ENCODE data around the gene SPOCK2. TPM values are rescaled to one million over a fixed set of nuclear protein-coding genes. Genes with fewer than 3 reads are reported as not detected.

Gene SPOCK2
- total RNA-seq, 4 donors from 2014 or later: 4.6 to 12.1 (median 7.8) TPM

DNA sequence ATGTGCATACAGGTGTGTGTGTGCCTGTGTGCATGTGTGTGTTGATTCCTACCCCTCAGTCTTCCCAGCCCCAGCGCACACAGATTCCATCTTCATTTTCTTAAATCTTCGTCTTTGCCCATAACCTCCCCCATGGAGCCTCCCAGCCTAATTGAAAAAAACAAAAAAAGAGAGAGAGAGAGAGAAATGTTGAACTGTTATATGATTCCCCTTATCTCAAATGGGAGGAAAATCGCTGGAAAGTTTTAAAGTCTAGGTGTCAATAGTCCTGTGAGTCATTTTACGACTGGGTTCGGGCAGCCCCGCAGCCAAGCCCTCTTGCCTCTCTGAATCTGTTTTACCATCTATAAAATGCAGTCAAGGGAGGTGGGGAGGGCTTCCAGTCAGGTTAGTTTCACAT lies 60.9 kb downstream of the SPOCK2 start:
- TF ChIP-seq POLR2AphosphoS5 (IDR thresholded peaks at IDR 0.05): no peak
- TF ChIP-seq, protein P1, sequence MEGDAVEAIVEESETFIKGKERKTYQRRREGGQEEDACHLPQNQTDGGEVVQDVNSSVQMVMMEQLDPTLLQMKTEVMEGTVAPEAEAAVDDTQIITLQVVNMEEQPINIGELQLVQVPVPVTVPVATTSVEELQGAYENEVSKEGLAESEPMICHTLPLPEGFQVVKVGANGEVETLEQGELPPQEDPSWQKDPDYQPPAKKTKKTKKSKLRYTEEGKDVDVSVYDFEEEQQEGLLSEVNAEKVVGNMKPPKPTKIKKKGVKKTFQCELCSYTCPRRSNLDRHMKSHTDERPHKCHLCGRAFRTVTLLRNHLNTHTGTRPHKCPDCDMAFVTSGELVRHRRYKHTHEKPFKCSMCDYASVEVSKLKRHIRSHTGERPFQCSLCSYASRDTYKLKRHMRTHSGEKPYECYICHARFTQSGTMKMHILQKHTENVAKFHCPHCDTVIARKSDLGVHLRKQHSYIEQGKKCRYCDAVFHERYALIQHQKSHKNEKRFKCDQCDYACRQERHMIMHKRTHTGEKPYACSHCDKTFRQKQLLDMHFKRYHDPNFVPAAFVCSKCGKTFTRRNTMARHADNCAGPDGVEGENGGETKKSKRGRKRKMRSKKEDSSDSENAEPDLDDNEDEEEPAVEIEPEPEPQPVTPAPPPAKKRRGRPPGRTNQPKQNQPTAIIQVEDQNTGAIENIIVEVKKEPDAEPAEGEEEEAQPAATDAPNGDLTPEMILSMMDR (IDR thresholded peaks at IDR 0.05): no peak
- no peak for TF ChIP-seq POLR2A (IDR thresholded peaks at IDR 0.05; ENCODE audit: low read depth)
- no peak for TF ChIP-seq EP300 (IDR thresholded peaks at IDR 0.05)
- no peaks in the 10 kb centered on the region for H3K36me3 ChIP-seq
- peaks cover 0 to 7% (median 0%) of the 10 kb centered on the region in 4 donors for H3K27me3 ChIP-seq
- 87% methylated on average over 6 of the region's 6 CpGs for WGBS
- no peak overlapping the region for H3K27ac ChIP-seq (replicated peaks in 1 of 4)
- DNase-seq (ENCODE audit: extremely low spot score): no peak
- no peaks in the 10 kb centered on the region for H3K9me3 ChIP-seq
- no peak overlapping the region for H3K4me3 ChIP-seq
- H3K4me1 ChIP-seq: peaks cover 0 to 17% (median 4%) of the 10 kb centered on the region in 4 donors
- intact Hi-C loops (cut with DNase I): no loop called here

DNA sequence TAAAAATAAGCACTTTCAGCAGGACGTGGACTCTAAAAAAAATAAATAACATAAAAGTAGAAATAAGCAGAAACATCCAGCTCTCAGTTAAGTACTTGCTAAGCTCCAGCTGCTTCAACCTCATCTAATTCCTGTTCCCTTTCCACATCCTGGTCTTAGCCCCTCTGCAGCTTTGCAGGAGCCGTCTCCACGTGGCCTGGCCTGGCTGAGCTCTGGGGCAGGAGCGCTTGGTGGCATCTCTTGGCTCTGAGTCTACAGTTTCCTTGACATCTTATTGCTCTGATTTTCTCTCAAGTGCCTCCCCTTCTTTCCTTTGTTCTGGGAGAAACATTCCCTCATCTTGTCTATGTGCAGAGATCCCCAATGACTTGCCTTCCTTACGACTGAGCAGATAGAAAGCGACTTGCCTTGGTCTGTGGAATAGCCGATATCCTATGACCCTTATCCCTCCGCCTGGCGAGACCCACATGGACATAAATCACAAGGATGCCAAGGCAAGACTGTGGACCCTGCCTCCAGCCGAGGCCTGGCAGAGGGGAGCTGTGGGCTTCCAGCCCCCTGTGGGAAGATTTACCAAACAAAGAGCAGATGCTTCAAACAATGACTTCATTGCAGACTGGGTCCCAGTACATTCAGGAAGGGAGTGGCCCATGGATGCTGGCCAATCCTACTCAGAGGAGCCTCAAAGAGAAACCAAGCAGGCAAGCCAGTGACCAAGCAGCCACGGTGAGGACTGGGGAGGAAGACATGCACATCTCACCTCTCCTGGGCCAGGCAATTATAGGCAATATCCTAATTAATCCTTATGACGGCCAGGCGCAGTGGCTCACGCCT lies 61.9 kb downstream of the SPOCK2 start:
- H3K4me3 ChIP-seq: no peak overlapping the region
- TF ChIP-seq POLR2A (IDR thresholded peaks at IDR 0.05; ENCODE audit: low read depth) (no peak), EP300 (IDR thresholded peaks at IDR 0.05) (no peak), POLR2AphosphoS5 (IDR thresholded peaks at IDR 0.05) (no peak)
- TF ChIP-seq, protein P1 (IDR thresholded peaks at IDR 0.05): no peak
- WGBS: 85% methylated on average over 13 of the region's 14 CpGs
- DNase-seq (ENCODE audit: extremely low spot score): no peak
- H3K4me1 ChIP-seq: peaks cover 3 to 17% (median 10%) of the 10 kb centered on the region in 4 donors
- no peak overlapping the region for H3K27ac ChIP-seq (replicated peaks in 1 of 4)
- no peaks in the 10 kb centered on the region for H3K9me3 ChIP-seq
- intact Hi-C loops (cut with DNase I): no loop called here
- H3K27me3 ChIP-seq: no peaks in the 10 kb centered on the region
- no peaks in the 10 kb centered on the region for H3K36me3 ChIP-seq

DNA sequence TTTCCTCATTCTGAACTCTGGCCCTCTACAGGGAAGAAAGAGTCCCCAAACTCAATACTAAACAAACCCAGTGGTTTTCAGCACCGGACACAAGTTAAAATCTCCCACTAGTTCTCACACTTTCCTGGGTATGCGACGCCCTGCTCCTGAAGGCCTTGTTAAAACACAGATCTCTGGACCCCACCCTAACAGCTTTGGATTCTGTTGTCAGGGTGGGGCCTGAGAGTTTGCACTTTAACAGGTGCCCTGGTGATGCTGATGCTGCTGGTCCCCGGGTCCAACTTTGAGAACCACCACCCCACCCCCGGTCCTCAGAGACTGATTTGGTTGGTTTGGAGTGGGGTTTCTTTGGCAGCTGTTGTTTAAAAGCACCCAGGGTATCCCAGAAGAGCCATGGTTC lies 62.5 kb downstream of the SPOCK2 start:
- intact Hi-C loops (cut with DNase I): no loop called here
- Histone ChIP-seq H3K4me1 (peaks cover 5 to 16% (median 12%) of the 10 kb centered on the region in 4 donors), H3K36me3 (no peaks in the 10 kb centered on the region), H3K9me3 (no peaks in the 10 kb centered on the region), H3K4me3 (no peak overlapping the region), H3K27ac (replicated peaks in 1 of 4) (no peak overlapping the region), H3K27me3 (no peaks in the 10 kb centered on the region)
- 88% methylated on average over 5 of the region's 5 CpGs for WGBS
- TF ChIP-seq, protein P1 (IDR thresholded peaks at IDR 0.05): no peak
- DNase-seq (ENCODE audit: extremely low spot score): no peak

DNA sequence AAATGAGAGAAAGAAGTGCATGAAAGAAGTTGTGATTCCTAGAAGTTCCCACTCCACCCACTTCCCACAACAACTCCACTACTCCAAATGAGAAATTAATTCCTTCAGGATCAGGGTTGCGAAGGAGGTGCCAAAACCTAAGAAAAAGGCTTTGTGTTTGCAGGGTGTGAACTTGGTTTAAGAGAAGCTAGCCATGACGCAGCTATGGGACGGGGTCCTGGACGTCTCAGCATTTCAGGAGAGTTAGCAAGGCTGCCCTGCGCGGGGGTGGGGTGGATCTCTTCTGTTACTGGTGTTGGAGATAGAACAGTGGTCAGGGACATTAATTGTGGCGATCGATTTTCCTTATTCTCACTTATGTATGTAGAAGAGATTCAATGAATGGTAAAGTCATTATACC lies 63.0 kb downstream of the SPOCK2 start:
- Histone ChIP-seq H3K4me1 (peaks cover 5 to 18% (median 12%) of the 10 kb centered on the region in 4 donors), H3K27ac (replicated peaks in 1 of 4) (no peak overlapping the region), H3K9me3 (no peaks in the 10 kb centered on the region), H3K36me3 (no peaks in the 10 kb centered on the region), H3K4me3 (no peak overlapping the region), H3K27me3 (no peaks in the 10 kb centered on the region)
- intact Hi-C loops (cut with DNase I): no loop called here
- TF ChIP-seq EP300 (IDR thresholded peaks at IDR 0.05) (no peak), POLR2A (IDR thresholded peaks at IDR 0.05; ENCODE audit: low read depth) (no peak), POLR2AphosphoS5 (IDR thresholded peaks at IDR 0.05) (no peak)
- TF ChIP-seq, protein P1 (IDR thresholded peaks at IDR 0.05): no peak
- WGBS: 87% methylated on average over 8 of the region's 8 CpGs
- no peak for DNase-seq (ENCODE audit: extremely low spot score)

Data from esophagus muscularis mucosa (tissue), 4 donors.